GM12872 (cell line): Measurements from ENCODE around the gene LPP.

Experiments
- CTCF ChIP-seq: IDR thresholded peaks from 3 replicates; pipeline ENCODE4 v1.5.1; 2011; ENCODE audit warnings: low read depth, mild to moderate bottlenecking, low read length, moderate library complexity; ENCODE audit not compliant: insufficient read depth

The LPP gene

GRCh38 chr3:188881954-188882641 lies 728.1 kb downstream of the LPP start:
- TF ChIP-seq CTCF = no peak

- TF ChIP-seq CTCF = no peak
These were observed 730.5 kb downstream of the LPP start for GRCh38 chr3:188884299-188885043.

- no peak for TF ChIP-seq CTCF
These were observed 734.5 kb downstream of the LPP start for GRCh38 chr3:188888321-188889053.

- TF ChIP-seq CTCF = no peak
These were observed 735.1 kb downstream of the LPP start for GRCh38 chr3:188889054-188889491.

- TF ChIP-seq CTCF = no peak
These were observed 736.8 kb downstream of the LPP start for GRCh38 chr3:188890572-188891270.

- TF ChIP-seq CTCF = no peak
These were observed 745.9 kb downstream of the LPP start for GRCh38 chr3:188899881-188900280.

- no peak for TF ChIP-seq CTCF
These were observed 746.5 kb downstream of the LPP start for GRCh38 chr3:188900421-188900951.
